ENCODE results near the gene EEF2K. TPM values are rescaled to one million over a fixed set of nuclear protein-coding genes. Genes with fewer than 3 reads are reported as not detected.

Gene EEF2K
- total and polyA plus RNA-seq, 2 donors (not counting 1 experiment from before 2014, with no cell fraction given), result 11.8 to 28.7 TPM

DNA sequence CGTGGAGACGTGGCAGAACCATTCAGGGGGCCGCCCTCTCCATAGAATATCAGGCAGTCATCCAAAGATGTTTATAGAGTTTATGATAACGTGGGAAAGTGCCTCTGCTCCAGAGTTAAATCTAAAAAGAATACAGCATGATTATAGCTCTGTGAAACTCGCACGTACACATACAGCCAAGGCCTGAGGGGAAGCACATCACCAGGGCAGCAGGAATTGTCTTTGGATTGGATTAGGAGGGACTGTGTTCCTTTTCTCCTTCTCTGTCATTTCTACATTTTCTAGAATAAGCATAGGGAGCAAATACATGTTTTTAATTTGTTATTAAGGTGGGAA is 26.9 kb downstream of the EEF2K start:
- intact Hi-C loops (cut with micrococcal nuclease), result no loop called here
- Histone ChIP-seq H3K27me3 (replicated peaks in 1 of 4; ENCODE audit: control extremely low read depth in 1 of 4, control insufficient read depth in 3 of 4, insufficient read depth in 4 of 4, low read length in 3 of 4) (no peaks in the 10 kb centered on the region), H3K79me2 (ENCODE audit: control insufficient read depth, insufficient read depth, low read length) (peaks cover 11% of the 10 kb centered on the region), H2AFZ (ENCODE audit: insufficient read depth, low read depth, low read length, poor library complexity, severe bottlenecking) (no peak overlapping the region), H3K27ac (ENCODE audit: low read length in 2 of 2) (no peak overlapping the region), H3K36me3 (replicated peaks in 1 of 2; ENCODE audit: control extremely low read depth in 1 of 2, control insufficient read depth in 1 of 2, extremely low read depth in 1 of 2, insufficient read depth in 2 of 2, low read length in 1 of 2) (peaks cover 0 to 9% of the 10 kb centered on the region in 2 experiments), H4K20me1 (ENCODE audit: control insufficient read depth, insufficient read depth, low read length, poor library complexity, severe bottlenecking) (no peaks in the 10 kb centered on the region), H3K9ac (ENCODE audit: low read length) (no peak overlapping the region), H3K4me3 (ENCODE audit: control extremely low read depth in 1 of 5, extremely low read depth in 1 of 5, insufficient read depth in 1 of 5, low read depth in 2 of 5, low read length in 4 of 5) (no peak overlapping the region), H3K9me3 (ENCODE audit: control extremely low read depth in 1 of 3, control insufficient read depth in 2 of 3, insufficient read depth in 1 of 3, low read length in 2 of 3) (no peaks in the 10 kb centered on the region), H3K4me1 (ENCODE audit: control insufficient read depth in 2 of 2, insufficient read depth in 2 of 2, low read length in 2 of 2) (no peaks in the 10 kb centered on the region), H3K4me2 (replicated peaks; ENCODE audit: low read depth, low read length, poor library complexity, severe bottlenecking) (no peak overlapping the region)
- DNase-seq, result no peak
- Mint-ChIP-seq H3K27ac (no peak overlapping the region), H3K9me3 (ENCODE audit: insufficient read depth) (no peaks in the 10 kb centered on the region), H3K27me3 (no peaks in the 10 kb centered on the region), H3K4me1 (no peaks in the 10 kb centered on the region), H3K4me3 (no peak overlapping the region)
- WGBS (ENCODE audit: insufficient coverage), result 90% methylated on average over 2 of the region's 6 CpGs
- ChIA-PET CTCF (interaction anchor here (1.2 kb wide), 1 partner anchor 28 kb away, joined by 3 read pairs; no protein-coding TSS in a partner anchor), POLR2A (no interaction called here)
- no peak for ATAC-seq (ENCODE audit: low read depth)
- TF ChIP-seq, protein P1, sequence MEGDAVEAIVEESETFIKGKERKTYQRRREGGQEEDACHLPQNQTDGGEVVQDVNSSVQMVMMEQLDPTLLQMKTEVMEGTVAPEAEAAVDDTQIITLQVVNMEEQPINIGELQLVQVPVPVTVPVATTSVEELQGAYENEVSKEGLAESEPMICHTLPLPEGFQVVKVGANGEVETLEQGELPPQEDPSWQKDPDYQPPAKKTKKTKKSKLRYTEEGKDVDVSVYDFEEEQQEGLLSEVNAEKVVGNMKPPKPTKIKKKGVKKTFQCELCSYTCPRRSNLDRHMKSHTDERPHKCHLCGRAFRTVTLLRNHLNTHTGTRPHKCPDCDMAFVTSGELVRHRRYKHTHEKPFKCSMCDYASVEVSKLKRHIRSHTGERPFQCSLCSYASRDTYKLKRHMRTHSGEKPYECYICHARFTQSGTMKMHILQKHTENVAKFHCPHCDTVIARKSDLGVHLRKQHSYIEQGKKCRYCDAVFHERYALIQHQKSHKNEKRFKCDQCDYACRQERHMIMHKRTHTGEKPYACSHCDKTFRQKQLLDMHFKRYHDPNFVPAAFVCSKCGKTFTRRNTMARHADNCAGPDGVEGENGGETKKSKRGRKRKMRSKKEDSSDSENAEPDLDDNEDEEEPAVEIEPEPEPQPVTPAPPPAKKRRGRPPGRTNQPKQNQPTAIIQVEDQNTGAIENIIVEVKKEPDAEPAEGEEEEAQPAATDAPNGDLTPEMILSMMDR (IDR thresholded peaks at IDR 0.05), result no peak
- TF ChIP-seq EZH2 (IDR thresholded peaks at IDR 0.05; ENCODE audit: borderline replicate concordance, insufficient read depth, low read depth, low read length, poor library complexity, severe bottlenecking), result no peak

DNA sequence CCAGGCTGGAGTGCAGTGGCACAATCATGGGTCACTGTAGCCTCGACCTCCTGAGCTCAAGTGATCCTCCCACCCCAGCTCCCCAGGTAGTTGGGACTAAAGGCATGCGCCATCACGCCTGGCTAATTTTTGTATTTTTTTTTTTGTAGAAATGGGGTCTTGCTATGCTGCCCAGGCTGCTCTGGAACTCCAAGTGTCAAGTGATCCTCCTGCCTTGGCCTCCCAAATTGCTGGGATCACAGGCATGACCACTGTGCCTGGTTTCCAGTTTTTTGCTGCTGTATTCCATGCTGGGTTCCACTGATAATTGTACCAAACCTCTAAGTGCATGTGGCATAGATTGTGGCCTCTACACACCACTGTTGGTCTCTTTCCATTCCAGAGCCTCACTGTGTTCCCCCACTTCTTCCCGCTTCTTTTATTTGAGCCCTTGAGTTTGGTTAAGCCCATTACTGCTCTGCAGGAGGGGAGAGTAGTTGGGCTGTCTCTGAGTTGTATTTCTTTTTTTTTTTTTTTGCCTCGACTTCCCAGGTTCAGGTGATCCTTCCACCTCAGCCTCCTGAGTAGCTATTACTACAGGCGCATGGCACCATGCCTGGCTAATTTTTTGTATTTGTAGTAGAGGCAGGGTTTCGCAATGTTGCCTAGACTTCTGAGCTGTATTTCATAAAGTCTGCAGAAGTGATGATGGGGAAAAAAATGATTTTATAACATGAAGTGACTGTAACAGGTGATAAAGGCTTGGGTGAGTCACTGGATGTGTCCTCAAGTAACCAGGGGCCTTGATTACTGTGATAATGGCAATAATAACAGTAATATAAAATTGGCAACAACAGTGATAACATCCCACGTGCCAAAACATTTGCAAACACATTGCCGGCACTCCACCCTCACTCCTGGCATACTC is 30.0 kb downstream of the EEF2K start:
- Mint-ChIP-seq H3K9me3 (ENCODE audit: insufficient read depth) (no peaks in the 10 kb centered on the region), H3K4me1 (peaks cover 20% of the 10 kb centered on the region), H3K27ac (no peak overlapping the region), H3K4me3 (no peak overlapping the region), H3K27me3 (no peaks in the 10 kb centered on the region)
- Histone ChIP-seq H3K4me3 (ENCODE audit: control extremely low read depth in 1 of 5, extremely low read depth in 1 of 5, insufficient read depth in 1 of 5, low read depth in 2 of 5, low read length in 4 of 5) (no peak overlapping the region), H4K20me1 (ENCODE audit: control insufficient read depth, insufficient read depth, low read length, poor library complexity, severe bottlenecking) (no peaks in the 10 kb centered on the region), H3K27ac (ENCODE audit: low read length in 2 of 2) (no peak overlapping the region), H3K9me3 (ENCODE audit: control extremely low read depth in 1 of 3, control insufficient read depth in 2 of 3, insufficient read depth in 1 of 3, low read length in 2 of 3) (peaks cover 0 to 3% (median 0%) of the 10 kb centered on the region in 3 donors), H3K9ac (ENCODE audit: low read length) (no peak overlapping the region), H3K36me3 (replicated peaks in 1 of 2; ENCODE audit: control extremely low read depth in 1 of 2, control insufficient read depth in 1 of 2, extremely low read depth in 1 of 2, insufficient read depth in 2 of 2, low read length in 1 of 2) (peaks cover 0 to 12% of the 10 kb centered on the region in 2 experiments), H3K27me3 (replicated peaks in 1 of 4; ENCODE audit: control extremely low read depth in 1 of 4, control insufficient read depth in 3 of 4, insufficient read depth in 4 of 4, low read length in 3 of 4) (no peaks in the 10 kb centered on the region), H3K4me1 (ENCODE audit: control insufficient read depth in 2 of 2, insufficient read depth in 2 of 2, low read length in 2 of 2) (peaks cover 10 to 23% of the 10 kb centered on the region in 2 donors), H3K4me2 (replicated peaks; ENCODE audit: low read depth, low read length, poor library complexity, severe bottlenecking) (no peak overlapping the region), H2AFZ (ENCODE audit: insufficient read depth, low read depth, low read length, poor library complexity, severe bottlenecking) (no peak overlapping the region), H3K79me2 (ENCODE audit: control insufficient read depth, insufficient read depth, low read length) (peaks cover 17% of the 10 kb centered on the region)
- ChIA-PET CTCF (no interaction called here), POLR2A (no interaction called here)
- intact Hi-C loops (cut with micrococcal nuclease), result no loop called here
- DNase-seq (no peak), ATAC-seq (ENCODE audit: low read depth) (no peak)
- 100% methylated on average over 1 of the region's 9 CpGs for WGBS (ENCODE audit: insufficient coverage)
- TF ChIP-seq, protein P1 (IDR thresholded peaks at IDR 0.05), result no peak
- TF ChIP-seq EZH2 (IDR thresholded peaks at IDR 0.05; ENCODE audit: borderline replicate concordance, insufficient read depth, low read depth, low read length, poor library complexity, severe bottlenecking), result no peak
